ENCODE measurements around the gene CACUL1.
"Not testable (repeated sequence)": the region's sequence is repeated elsewhere in the genome, so short reads cannot be mapped to it uniquely, and the experiment has no call there.

The CACUL1 gene

GRCh38 chr10:118748041-118748440, 6.7 kb downstream of the CACUL1 start:
- no peak for DNase-seq (ENCODE audit: low spot score)
- POLR2A ChIA-PET (ENCODE audit: low non-redundant PET) = no interaction called here
- CTCF ChIA-PET = no interaction called here
- no peak overlapping the region for H3K27ac ChIP-seq
- TF ChIP-seq CTCF (conservative IDR thresholded peaks at IDR 0.05; ENCODE audit: low read depth) = no peak

GRCh38 chr10:118746246-118746645, 8.5 kb downstream of the CACUL1 start:
- POLR2A ChIA-PET (ENCODE audit: low non-redundant PET) = no interaction called here

GRCh38 chr10:118745056-118745455, 9.7 kb downstream of the CACUL1 start:
- ChIA-PET POLR2A (ENCODE audit: low non-redundant PET) (no interaction called here), CTCF (no interaction called here)
- DNase-seq (ENCODE audit: low spot score) = no peak
- no peak for TF ChIP-seq CTCF (conservative IDR thresholded peaks at IDR 0.05; ENCODE audit: low read depth)
- peak overlapping the region; percentile 79 for H3K27ac ChIP-seq

More at GRCh38 chr10:118746246-118746645, 8.5 kb downstream of the CACUL1 start:
- H3K27ac ChIP-seq = no peak overlapping the region
- no peak for DNase-seq (ENCODE audit: low spot score)
- CTCF ChIA-PET = interaction anchor here (0.6 to 0.7 kb wide), 4 partner anchors 18 to 450 kb away, joined by 3 to 5 read pairs (median 3); no protein-coding TSS in a partner anchor
- no peak for TF ChIP-seq CTCF (conservative IDR thresholded peaks at IDR 0.05; ENCODE audit: low read depth)

- peak; percentile 46 for DNase-seq (ENCODE audit: low spot score)
- CTCF ChIA-PET; POLR2A ChIA-PET (ENCODE audit: low non-redundant PET): not testable (repeated sequence)
- H3K27ac ChIP-seq = peak overlapping the region; percentile 79
These were observed 10.3 kb downstream of the CACUL1 start for GRCh38 chr10:118744346-118744918.

- POLR2A ChIA-PET (ENCODE audit: low non-redundant PET) = no interaction called here
- DNase-seq (ENCODE audit: low spot score) = no peak
- CTCF ChIA-PET = no interaction called here
- H3K27ac ChIP-seq = no peak overlapping the region
- TF ChIP-seq CTCF (conservative IDR thresholded peaks at IDR 0.05; ENCODE audit: low read depth) = no peak
These were observed 12.0 kb downstream of the CACUL1 start for GRCh38 chr10:118742782-118743181.

- no peak for TF ChIP-seq CTCF (conservative IDR thresholded peaks at IDR 0.05; ENCODE audit: low read depth)
- CTCF ChIA-PET = no interaction called here
- DNase-seq (ENCODE audit: low spot score) = peak; percentile 71
- H3K27ac ChIP-seq = no peak overlapping the region
- POLR2A ChIA-PET (ENCODE audit: low non-redundant PET) = no interaction called here
These were observed 12.7 kb downstream of the CACUL1 start for GRCh38 chr10:118742032-118742431.

- no peak overlapping the region for H3K27ac ChIP-seq
- ChIA-PET CTCF (interaction anchor here (1.1 kb wide), 1 partner anchor 10 kb away, joined by 3 read pairs; no protein-coding TSS in a partner anchor), POLR2A (ENCODE audit: low non-redundant PET) (interaction anchor here (0.6 kb wide), 1 partner anchor 15 kb away, joined by 3 read pairs; no protein-coding TSS in a partner anchor)
- TF ChIP-seq CTCF (conservative IDR thresholded peaks at IDR 0.05; ENCODE audit: low read depth) = no peak
- DNase-seq (ENCODE audit: low spot score) = no peak
These were observed 16.4 kb downstream of the CACUL1 start for GRCh38 chr10:118738406-118738805.

Measured in RWPE1 (cell line).